ENCODE measurements around the gene BRCA2.

DNA sequence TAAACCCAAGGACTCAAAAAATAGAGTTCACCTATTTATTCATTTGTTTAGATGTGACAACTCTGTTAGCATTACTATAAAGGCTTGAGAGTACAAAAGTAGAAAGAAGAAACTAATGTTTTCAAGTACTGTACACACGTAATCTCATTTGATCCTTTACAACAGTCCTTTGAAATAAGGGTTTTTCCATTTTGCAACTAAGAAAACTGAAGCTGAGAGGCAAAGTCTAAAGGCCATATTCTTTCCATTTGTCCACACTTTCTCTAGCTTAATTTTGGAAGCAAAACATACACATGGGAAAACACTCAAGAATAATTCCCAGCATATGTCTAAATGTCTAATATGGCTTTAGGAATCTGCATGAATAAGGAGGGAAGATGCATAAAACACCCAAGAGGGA is 34.2 kb upstream of the BRCA2 start:
- TF ChIP-seq ZNF282 (CRISPR knock-in tag; IDR thresholded peaks at IDR 0.05) (no peak), CBFB (CRISPR knock-in tag; IDR thresholded peaks at IDR 0.05) (no peak), IRF2 (CRISPR knock-in tag; IDR thresholded peaks at IDR 0.05) (no peak), POLR2A (conservative IDR thresholded peaks at IDR 0.05) (no peak), ZNF24 (IDR thresholded peaks at IDR 0.05) (no peak), HEY1 (CRISPR knock-in tag; IDR thresholded peaks at IDR 0.05; ENCODE audit: borderline replicate concordance) (no peak), NFRKB (IDR thresholded peaks at IDR 0.05; ENCODE audit: low read depth) (no peak), RFX1 (IDR thresholded peaks at IDR 0.05) (no peak), RNF2 (IDR thresholded peaks at IDR 0.05) (no peak), YY1 (IDR thresholded peaks at IDR 0.05; ENCODE audit: borderline replicate concordance in 1 of 3, control insufficient read depth in 1 of 3, extremely low read depth in 1 of 3, insufficient read depth in 3 of 3, insufficient read length in 1 of 3, insufficient replicate concordance in 2 of 3, low read depth in 1 of 3, low read length in 2 of 3) (no peak), RCOR1 (IDR thresholded peaks at IDR 0.05; ENCODE audit: borderline replicate concordance in 1 of 2, low read depth in 2 of 2, low read length in 2 of 2) (no peak), GABPA (tag; conservative IDR thresholded peaks at IDR 0.05; ENCODE audit: low read depth) (no peak)
- TF ChIP-seq, protein P1, sequence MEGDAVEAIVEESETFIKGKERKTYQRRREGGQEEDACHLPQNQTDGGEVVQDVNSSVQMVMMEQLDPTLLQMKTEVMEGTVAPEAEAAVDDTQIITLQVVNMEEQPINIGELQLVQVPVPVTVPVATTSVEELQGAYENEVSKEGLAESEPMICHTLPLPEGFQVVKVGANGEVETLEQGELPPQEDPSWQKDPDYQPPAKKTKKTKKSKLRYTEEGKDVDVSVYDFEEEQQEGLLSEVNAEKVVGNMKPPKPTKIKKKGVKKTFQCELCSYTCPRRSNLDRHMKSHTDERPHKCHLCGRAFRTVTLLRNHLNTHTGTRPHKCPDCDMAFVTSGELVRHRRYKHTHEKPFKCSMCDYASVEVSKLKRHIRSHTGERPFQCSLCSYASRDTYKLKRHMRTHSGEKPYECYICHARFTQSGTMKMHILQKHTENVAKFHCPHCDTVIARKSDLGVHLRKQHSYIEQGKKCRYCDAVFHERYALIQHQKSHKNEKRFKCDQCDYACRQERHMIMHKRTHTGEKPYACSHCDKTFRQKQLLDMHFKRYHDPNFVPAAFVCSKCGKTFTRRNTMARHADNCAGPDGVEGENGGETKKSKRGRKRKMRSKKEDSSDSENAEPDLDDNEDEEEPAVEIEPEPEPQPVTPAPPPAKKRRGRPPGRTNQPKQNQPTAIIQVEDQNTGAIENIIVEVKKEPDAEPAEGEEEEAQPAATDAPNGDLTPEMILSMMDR (IDR thresholded peaks at IDR 0.05 in 2 of 3, conservative IDR thresholded peaks at IDR 0.05 in 1 of 3; ENCODE audit: insufficient read depth in 2 of 3, low read depth in 1 of 3, low read length in 3 of 3), result no peak
